A549 (cell line): ENCODE data around the gene FMO3. TPM values are rescaled to one million over a fixed set of nuclear protein-coding genes. Genes with fewer than 3 reads are reported as not detected.

Source experiments
- ATAC-seq, 2 experiments: fragments of 200-7000 bp in 1 of 2; fragments of >200 bp in 1 of 2; cut with Nextera tagmentation in 1 of 2; cut with Tn5 transposase in 1 of 2; 3 replicates each; pipeline versions ENCODE4 v1.8.0 to v1.9.1; 2018 to 2020; ENCODE audit warnings: mild to moderate bottlenecking in 1 of 2, moderate library complexity in 1 of 2
- CTCF ChIA-PET: fragments of 300-600 bp; sonication (Branson Sonifier 250); formaldehyde crosslinking; extraction: SDS; loops from one replicate; lab custom pipeline; 2021; ENCODE audit warnings: antibody characterized with exemption, inconsistent platforms; lab: Yijun Ruan, JAX
- POLR2A ChIA-PET: fragments of 350-600 bp; formaldehyde crosslinking; extraction: SDS; loops from one replicate; lab custom pipeline; 2021; ENCODE audit warnings: antibody characterized with exemption, inconsistent platforms; lab: Yijun Ruan, JAX
- DNase-seq, 2 experiments: peaks; one replicate each; pipeline versions ENCODE4 v3.0.0 to v3.0.0-alpha.2; 2011 to 2016; ENCODE audit warnings: low read depth in 1 of 2, low spot score in 1 of 2
- FAIRE-seq: peaks from 2 replicates; lab custom pipeline; 2011; peaks lifted over from hg19 to GRCh38; lab: Jason Lieb, UNC
- H3K27ac ChIP-seq, 2 experiments: fragments of >200 bp; sonication (Bioruptor Twin); formaldehyde crosslinking; 3 replicates each; pipeline ENCODE4 v1.5.1; 2016 to 2017
- H3K4me1 ChIP-seq: fragments of >200 bp; sonication (Bioruptor Twin); formaldehyde crosslinking; 3 replicates; pipeline ENCODE4 v1.6.1; 2016
- H3K4me2 ChIP-seq: fragments of >200 bp; sonication (Bioruptor Twin); formaldehyde crosslinking; 3 replicates; pipeline ENCODE4 v1.6.1; 2016
- H3K4me3 ChIP-seq: fragments of >200 bp; sonication (Bioruptor Twin); formaldehyde crosslinking; 3 replicates; pipeline ENCODE4 v1.5.1; 2016
- H3K9me3 ChIP-seq: fragments of >200 bp; sonication (Bioruptor Twin); formaldehyde crosslinking; 3 replicates; pipeline ENCODE4 v1.6.1; 2016
- BCL3 ChIP-seq: fragments of >200 bp; sonication (Bioruptor Twin); formaldehyde crosslinking; IDR thresholded peaks from 3 replicates; pipeline ENCODE4 v1.6.1; 2016
- BHLHE40 ChIP-seq: IDR thresholded peaks from 2 replicates; pipeline ENCODE4 v1.6.1; 2012; ENCODE audit warnings: low read depth, low read length, inconsistent platforms
- CEBPB ChIP-seq, 2 experiments: fragments of >200 bp in 1 of 2; sonication (Bioruptor Twin) in 1 of 2; formaldehyde crosslinking in 1 of 2; IDR thresholded peaks; 2 replicates each; pipeline ENCODE4 v1.6.1; 2012 to 2016
- CHD2 ChIP-seq: fragments of 150-350 bp; IDR thresholded peaks from 2 replicates; pipeline ENCODE4 v1.6.1; 2014; ENCODE audit warnings: low read length; ENCODE audit not compliant: partially characterized antibody
- ELK1 ChIP-seq: fragments of 150-350 bp; IDR thresholded peaks from 2 replicates; pipeline ENCODE4 v1.6.1; 2014; ENCODE audit warnings: low read depth, mild to moderate bottlenecking, low read length
- EP300 ChIP-seq, 2 experiments: fragments of >200 bp; sonication (Bioruptor Twin); formaldehyde crosslinking; IDR thresholded peaks; 2 replicates in 1 of 2; 3 replicates in 1 of 2; pipeline ENCODE4 v1.6.1; 2016 to 2017
- GATA3 ChIP-seq: IDR thresholded peaks from 2 replicates; pipeline ENCODE4 v1.6.1; 2012; ENCODE audit warnings: borderline replicate concordance
- HEYL ChIP-seq: fragments of 250-450 bp; sonication (Bioruptor Pico); IDR thresholded peaks from 2 replicates; pipeline ENCODE4 v1.8.0; 2021; ENCODE audit warnings: mild to moderate bottlenecking, moderate library complexity
- HOXA7 ChIP-seq: fragments of 250-450 bp; sonication (Bioruptor Pico); IDR thresholded peaks from 2 replicates; pipeline ENCODE4 v1.5.0; 2020; ENCODE audit warnings: mild to moderate bottlenecking, moderate library complexity
- HOXB5 ChIP-seq: fragments of 250-450 bp; sonication (Bioruptor Pico); IDR thresholded peaks from 2 replicates; pipeline ENCODE4 v1.5.0; 2020; ENCODE audit warnings: mild to moderate bottlenecking, moderate library complexity
- JUN ChIP-seq, 2 experiments: fragments of >200 bp; sonication (Bioruptor Twin); formaldehyde crosslinking; IDR thresholded peaks; 2 replicates in 1 of 2; 3 replicates in 1 of 2; pipeline ENCODE4 v1.6.1; 2016 to 2017
- NFE2L2 ChIP-seq: fragments of 150-350 bp; conservative IDR thresholded peaks from 2 replicates; pipeline ENCODE4 v1.6.1; 2014; ENCODE audit warnings: low read length
- POLR2A ChIP-seq: IDR thresholded peaks from 2 replicates; pipeline ENCODE4 v1.6.1; 2012; ENCODE audit warnings: mild to moderate bottlenecking, low read length
- RARB ChIP-seq: fragments of 250-450 bp; sonication (Bioruptor Pico); IDR thresholded peaks from 2 replicates; pipeline ENCODE4 v1.8.0; 2021; ENCODE audit warnings: mild to moderate bottlenecking, moderate library complexity
- RCOR1 ChIP-seq: fragments of 150-350 bp; IDR thresholded peaks from 2 replicates; pipeline ENCODE4 v1.6.1; 2014; ENCODE audit warnings: antibody characterized with exemption, low read length, low read depth
- REST ChIP-seq: fragments of 200-600 bp; sonication (generic); IDR thresholded peaks from 2 replicates; pipeline ENCODE4 v1.6.1; 2016; ENCODE audit warnings: antibody characterized with exemption, mild to moderate bottlenecking, moderate library complexity
- RFX5 ChIP-seq: fragments of 450-650 bp; IDR thresholded peaks from 2 replicates; pipeline ENCODE4 v1.7.1; 2014; ENCODE audit warnings: antibody characterized with exemption, mild to moderate bottlenecking, moderate library complexity
- RNF2 ChIP-seq: fragments of 200-600 bp; sonication (generic); IDR thresholded peaks from 2 replicates; pipeline ENCODE4 v1.6.1; 2016; ENCODE audit warnings: low read depth, mild to moderate bottlenecking, antibody characterized with exemption, moderate library complexity, borderline replicate concordance
- WGBS: methylation state at CpG from one replicate; pipeline ENCODE4 v1.1.6; 2017; ENCODE audit errors: missing lambda C conversion rate; 5-methylcytosine and 5-hydroxymethylcytosine counted together
- polyA plus RNA-seq, 4 experiments: library from polyadenylated mRNA; depleted of rRNA in 3 of 4; stranded (reverse); fragments of >200 nt; fragmentation: RNase III in 1 of 4; extraction: RNeasy Plus Mini Kit Qiagen cat#74134 plus additional on column Dnase treatment in 1 of 4; gene quantifications; 2 replicates in 3 of 4; 3 replicates in 1 of 4; pipeline ENCODE4 v1.2.3, GENCODE V29; 2011 to 2017
- TF ChIP-seq, protein P1 (sequence below): fragments of 450-650 bp; IDR thresholded peaks from 2 replicates; pipeline ENCODE4 v1.6.1; 2014; ENCODE audit warnings: antibody characterized with exemption
- TF ChIP-seq, protein P2 (sequence below): IDR thresholded peaks from 2 replicates; pipeline ENCODE4 v1.6.1; 2012

The FMO3 gene
- polyA plus RNA-seq, 2 of the 4 experiments (the other 2 are of a cell fraction), result not detected

GRCh38 chr1:171142416-171143385, 52.0 kb downstream of the FMO3 start:
- Histone ChIP-seq H3K27ac (no peak overlapping the region), H3K9me3 (no peaks in the 10 kb centered on the region), H3K4me2 (no peak overlapping the region)
- no peak for ATAC-seq
- no peak for DNase-seq
- TF ChIP-seq RFX5, result no peak
- TF ChIP-seq JUN (IDR thresholded peaks at IDR 0.05), result no peak
- TF ChIP-seq NFE2L2, result no peak
- no peak for TF ChIP-seq REST
- TF ChIP-seq, protein P1, sequence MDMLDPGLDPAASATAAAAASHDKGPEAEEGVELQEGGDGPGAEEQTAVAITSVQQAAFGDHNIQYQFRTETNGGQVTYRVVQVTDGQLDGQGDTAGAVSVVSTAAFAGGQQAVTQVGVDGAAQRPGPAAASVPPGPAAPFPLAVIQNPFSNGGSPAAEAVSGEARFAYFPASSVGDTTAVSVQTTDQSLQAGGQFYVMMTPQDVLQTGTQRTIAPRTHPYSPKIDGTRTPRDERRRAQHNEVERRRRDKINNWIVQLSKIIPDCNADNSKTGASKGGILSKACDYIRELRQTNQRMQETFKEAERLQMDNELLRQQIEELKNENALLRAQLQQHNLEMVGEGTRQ, result no peak
- no peak for TF ChIP-seq CHD2
- TF ChIP-seq HOXB5 (CRISPR knock-in tag), result no peak
- TF ChIP-seq GATA3, result no peak
- no peak for TF ChIP-seq BCL3
- no peak for TF ChIP-seq ELK1
- TF ChIP-seq RCOR1, result no peak
- TF ChIP-seq CEBPB (IDR thresholded peaks at IDR 0.05), result no peak
- no peak for TF ChIP-seq HOXA7 (CRISPR knock-in tag)
- TF ChIP-seq RARB (CRISPR knock-in tag), result no peak
- no peak for TF ChIP-seq EP300 (IDR thresholded peaks at IDR 0.05)
- TF ChIP-seq, protein P2, sequence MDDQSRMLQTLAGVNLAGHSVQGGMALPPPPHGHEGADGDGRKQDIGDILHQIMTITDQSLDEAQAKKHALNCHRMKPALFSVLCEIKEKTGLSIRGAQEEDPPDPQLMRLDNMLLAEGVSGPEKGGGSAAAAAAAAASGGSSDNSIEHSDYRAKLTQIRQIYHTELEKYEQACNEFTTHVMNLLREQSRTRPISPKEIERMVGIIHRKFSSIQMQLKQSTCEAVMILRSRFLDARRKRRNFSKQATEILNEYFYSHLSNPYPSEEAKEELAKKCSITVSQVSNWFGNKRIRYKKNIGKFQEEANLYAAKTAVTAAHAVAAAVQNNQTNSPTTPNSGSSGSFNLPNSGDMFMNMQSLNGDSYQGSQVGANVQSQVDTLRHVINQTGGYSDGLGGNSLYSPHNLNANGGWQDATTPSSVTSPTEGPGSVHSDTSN, result no peak
- no peak for TF ChIP-seq HEYL (CRISPR knock-in tag)
- TF ChIP-seq POLR2A, result no peak
- TF ChIP-seq BHLHE40, result no peak
- no peak for TF ChIP-seq RNF2
- TF ChIP-seq, all 56 proteins: peak for 0
- FAIRE-seq, result no peak
- CTCF ChIA-PET, result interaction anchor here (1.5 kb wide), 1 partner anchor 84 kb away, joined by 4 read pairs; no protein-coding TSS in a partner anchor
- POLR2A ChIA-PET, result no interaction called here
- Histone ChIP-seq H3K4me3 (no peak overlapping the region), H3K4me1 (no peaks in the 10 kb centered on the region)
- WGBS, result 29% methylated on average over 8 of the region's 8 CpGs
